GM13977 (cell line): ENCODE results near the gene HERPUD1.
A peak's percentile ranks its signal among the peaks of the same experiment; 100 is the strongest.

Experiments used
- DNase-seq: peaks from one replicate; pipeline ENCODE4 v3.0.0; 2012; ENCODE audit warnings: low spot score
- in situ Hi-C: fragments of 300-500 bp; cut with MboI; formaldehyde crosslinking; loops from one replicate; pipeline ENCODE4 v1.12.0; 2022; ENCODE audit warnings: low sequenced_read_pairs, low pct_unique_long_range_greater_than_20kb, mixed read lengths, inconsistent platforms; ENCODE audit not compliant: unreplicated experiment
- TF ChIP-seq, protein P1 (sequence below): IDR thresholded peaks from 2 replicates; pipeline ENCODE4 v1.5.1; 2012; ENCODE audit warnings: mild to moderate bottlenecking, control low read depth; ENCODE audit not compliant: insufficient read depth; ENCODE audit errors: extremely low read depth, missing control alignments

HERPUD1 gene

DNA sequence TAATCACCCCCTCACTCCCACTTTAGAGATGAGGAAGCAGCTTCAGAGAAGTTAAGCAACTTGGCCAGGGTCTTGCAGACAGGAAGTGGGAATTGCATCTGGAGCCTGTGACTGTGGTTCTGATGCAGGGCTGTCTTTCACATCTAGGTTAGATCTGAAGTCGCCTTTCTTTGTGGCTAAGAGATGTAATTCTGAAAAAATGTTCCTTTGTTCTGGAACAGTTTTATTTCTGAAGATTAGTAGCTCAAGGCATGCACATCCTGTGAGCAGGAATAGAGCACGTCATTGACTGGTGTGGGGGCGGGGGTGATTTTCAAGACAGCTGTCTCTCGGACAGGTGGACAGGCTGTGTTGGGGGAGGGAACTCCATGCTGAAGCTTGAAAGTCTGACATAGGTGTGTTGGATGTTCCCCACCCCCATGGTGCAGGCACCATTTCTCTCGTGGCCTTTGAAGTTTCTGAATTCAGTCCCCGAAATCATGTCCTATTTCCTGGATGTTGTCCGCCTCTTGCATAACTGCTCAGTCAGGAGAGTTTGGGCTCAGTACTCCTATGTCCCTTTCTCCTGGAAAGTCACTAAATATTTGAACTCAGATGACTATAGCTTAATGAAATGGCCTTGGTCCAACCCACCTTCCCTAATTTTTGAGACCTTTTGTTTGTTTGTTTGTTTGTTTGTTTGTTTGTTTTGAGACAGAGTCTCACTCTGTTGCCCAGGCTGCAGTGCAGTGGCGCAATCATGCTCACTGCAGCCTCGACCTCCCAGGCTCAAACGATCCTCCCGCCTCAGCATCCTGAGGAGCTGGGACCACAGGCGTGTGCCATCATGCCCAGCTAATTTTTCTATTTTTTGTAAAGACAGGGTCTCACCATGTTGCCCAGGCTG lies 21.0 kb upstream of the HERPUD1 start:
- TF ChIP-seq, protein P1, sequence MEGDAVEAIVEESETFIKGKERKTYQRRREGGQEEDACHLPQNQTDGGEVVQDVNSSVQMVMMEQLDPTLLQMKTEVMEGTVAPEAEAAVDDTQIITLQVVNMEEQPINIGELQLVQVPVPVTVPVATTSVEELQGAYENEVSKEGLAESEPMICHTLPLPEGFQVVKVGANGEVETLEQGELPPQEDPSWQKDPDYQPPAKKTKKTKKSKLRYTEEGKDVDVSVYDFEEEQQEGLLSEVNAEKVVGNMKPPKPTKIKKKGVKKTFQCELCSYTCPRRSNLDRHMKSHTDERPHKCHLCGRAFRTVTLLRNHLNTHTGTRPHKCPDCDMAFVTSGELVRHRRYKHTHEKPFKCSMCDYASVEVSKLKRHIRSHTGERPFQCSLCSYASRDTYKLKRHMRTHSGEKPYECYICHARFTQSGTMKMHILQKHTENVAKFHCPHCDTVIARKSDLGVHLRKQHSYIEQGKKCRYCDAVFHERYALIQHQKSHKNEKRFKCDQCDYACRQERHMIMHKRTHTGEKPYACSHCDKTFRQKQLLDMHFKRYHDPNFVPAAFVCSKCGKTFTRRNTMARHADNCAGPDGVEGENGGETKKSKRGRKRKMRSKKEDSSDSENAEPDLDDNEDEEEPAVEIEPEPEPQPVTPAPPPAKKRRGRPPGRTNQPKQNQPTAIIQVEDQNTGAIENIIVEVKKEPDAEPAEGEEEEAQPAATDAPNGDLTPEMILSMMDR, result no peak
- in situ Hi-C loops, result no loop called here
- DNase-seq, result no peak

DNA sequence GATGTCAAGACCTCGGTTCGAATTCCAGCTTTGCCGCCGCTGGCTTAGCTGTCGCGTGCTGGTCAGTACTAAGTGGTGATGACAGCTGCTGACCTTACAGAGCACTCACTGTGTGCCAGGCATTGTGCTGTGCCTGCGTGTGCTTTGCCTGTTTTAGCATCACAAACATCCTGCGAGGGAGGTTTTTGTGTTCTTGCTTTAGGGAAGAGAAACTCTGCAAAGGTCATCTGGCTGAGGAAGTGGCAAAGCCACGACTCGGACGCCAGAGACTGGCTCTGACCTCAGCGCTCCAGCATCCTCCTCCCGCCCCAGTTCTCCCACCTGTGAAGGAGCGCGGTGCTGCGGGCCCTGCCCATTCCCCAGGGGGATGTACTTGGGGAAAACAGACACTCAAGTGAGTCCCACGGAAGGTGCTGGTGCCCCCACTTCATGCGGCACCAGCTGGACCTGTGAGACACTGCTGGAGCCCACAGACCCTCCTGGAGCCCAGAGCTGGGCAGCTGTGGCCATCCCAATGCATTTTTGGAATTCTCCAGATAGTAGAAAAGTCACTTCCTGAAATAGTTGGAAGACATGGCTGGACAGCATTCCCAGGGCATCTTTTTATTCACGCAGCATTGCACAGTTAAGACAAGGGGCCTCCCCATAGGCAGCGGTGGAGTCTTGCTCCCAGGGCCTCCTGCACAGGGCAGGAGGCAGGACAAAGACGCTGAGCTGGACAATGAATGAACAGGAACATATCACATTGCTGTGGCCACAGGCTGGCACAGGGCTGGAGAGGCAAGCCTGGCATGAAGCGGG lies 20.0 kb upstream of the HERPUD1 start:
- DNase-seq, result peak; percentile 69
- TF ChIP-seq, protein P1, result no peak
- in situ Hi-C loops, result no loop called here

DNA sequence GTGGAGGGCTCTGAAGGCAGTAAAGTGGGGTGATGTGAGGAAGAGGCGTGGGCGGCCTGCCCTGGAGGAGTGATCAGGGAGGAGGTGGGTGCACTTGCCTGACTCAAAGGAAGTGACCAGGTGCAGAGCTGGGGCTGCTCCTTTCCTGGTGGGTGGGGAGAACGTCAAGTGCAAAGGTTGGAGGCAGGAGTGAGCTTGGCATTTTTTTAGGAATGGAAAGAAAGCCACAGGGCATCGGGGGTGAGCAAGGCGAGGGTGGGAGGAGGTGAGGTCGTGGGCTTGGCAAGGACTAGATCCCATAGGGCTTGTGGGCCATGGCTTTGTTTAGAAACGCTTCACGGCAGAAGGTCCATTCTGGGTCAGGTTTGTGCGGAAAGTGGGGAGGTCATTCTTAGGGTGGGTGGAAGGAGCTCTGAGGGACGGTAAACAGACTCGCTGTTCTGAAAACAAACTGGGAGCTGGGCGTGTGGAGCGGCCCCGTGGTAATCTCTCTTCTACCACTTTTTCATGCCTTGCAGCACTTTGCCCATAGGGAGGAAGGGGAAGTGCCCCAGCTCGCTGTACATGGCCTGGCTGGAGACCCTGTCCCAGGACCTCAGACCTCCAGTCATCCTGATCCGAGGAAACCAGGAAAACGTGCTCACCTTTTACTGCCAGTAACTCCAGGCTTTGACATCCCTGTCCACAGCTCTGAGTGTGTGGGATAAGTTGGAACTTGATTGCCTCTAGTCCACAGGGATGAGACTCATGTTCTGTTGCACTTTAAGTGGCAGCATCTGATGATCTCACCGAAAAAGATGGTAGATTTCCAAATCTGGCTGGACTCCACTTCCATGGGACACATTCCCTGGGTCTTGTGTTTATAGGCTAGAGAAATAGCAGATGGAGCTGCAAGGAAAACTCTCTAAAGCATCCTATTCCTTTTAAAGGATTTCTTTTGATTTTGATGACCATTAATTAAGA lies 18.9 kb upstream of the HERPUD1 start:
- DNase-seq, result no peak
- TF ChIP-seq, protein P1, result no peak
- in situ Hi-C loops, result no loop called here

DNA sequence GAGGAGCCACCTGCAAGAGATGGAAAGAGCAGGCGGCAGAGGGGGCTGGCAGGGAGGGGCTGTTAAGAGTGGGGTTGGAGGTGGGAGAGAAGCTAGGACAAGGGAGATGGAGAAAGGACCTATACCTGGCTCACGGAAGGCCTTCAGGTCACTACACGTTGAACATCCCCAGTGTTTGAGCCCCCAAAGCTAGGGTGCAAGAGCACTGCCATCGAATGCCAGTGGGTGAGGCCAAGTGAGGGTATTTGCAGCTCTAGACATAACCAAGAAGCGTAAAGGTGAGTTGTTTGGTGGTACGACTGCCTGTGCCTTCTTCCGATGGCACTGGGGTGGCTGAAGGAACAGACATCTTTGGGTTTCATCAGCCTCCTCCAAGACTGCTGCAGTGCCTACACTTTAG lies 17.0 kb upstream of the HERPUD1 start:
- no peak for DNase-seq
- TF ChIP-seq, protein P1, result no peak
- in situ Hi-C loops, result no loop called here

DNA sequence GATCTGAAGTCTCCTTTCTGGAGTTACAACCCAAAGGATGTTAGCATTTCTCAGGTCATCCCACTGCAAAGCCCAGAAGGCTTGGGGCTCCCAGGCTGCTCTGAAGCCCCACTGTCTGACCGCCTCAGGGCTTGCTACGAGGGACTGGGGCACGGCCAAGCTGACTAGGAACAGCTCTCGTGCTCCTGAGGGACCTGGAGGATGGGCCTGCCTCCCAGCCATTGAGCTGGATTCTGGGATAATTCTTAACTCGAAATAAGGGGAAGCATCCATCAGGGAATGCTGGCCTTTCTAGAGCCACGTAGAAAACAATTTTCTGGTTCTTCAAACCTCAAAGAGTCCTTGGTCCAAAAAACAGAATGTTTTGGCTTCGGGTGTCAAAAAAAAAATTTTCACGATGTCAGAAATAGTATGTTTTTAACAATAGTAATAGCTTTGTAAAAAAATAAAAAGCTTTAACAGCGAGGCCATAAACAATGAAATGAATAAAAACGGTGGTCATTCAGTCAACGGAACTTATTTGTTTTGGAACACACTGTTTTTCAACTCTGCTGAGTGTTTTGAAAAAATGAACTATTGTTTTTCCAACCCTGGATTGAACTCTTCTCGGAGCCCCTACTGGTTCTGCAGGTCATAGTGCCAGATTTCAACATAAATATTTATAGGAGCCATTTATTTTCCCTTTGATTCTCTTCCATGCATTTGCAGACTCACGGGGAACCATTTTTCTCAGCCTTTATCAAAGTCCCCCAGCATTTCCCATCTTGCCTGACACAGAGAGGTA lies 16.4 kb upstream of the HERPUD1 start:
- DNase-seq, result no peak
- in situ Hi-C loops, result no loop called here
- TF ChIP-seq, protein P1, result no peak
